Measurements from ENCODE around the gene DENND1C.

Gene DENND1C

DNA sequence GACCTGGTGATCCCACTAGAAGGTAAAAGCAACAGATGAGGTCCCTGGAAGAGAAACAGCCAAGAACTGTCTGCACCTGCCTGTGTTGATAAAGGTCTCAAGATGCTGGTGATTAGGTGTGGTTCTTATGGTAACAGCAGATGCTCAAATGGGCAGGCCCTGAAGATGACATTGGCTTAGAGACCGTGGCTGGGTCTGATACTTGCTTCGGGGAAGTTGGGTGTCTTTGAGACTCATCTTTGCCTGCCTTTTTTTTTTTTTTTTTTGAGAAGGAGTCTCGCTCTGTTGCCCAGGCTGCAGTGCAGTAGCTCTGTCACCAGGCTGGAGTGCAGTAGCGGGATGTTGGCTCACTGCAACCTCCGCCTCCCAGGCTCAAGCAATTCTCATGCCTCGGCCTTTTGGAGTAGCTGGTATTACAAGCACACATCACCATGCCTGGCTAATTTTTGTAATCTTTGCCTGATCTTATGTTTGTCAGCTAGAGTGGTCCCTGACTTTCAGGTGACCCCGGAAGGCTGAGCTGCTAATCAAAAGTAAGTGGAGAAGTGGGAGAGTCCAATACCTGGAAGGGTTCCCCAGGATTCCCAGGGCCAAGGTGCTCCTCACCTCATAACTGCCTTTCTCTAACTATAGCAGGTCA, 29.9 kb downstream of the DENND1C start:
- WGBS (ENCODE audit: extremely low coverage, insufficient coverage, low lambda C conversion rate): no CpG with 5 or more reads among the region's 7 CpGs
- H2BK15ac ChIP-seq (replicated peaks; ENCODE audit: low read depth): no peak overlapping the region
- no peak overlapping the region for H3K18ac ChIP-seq (ENCODE audit: low read length)
- no peak overlapping the region for H3K9ac ChIP-seq (ENCODE audit: low read length)
- no peak overlapping the region for H3K27ac ChIP-seq (ENCODE audit: low read depth, low read length)
- no peaks in the 10 kb centered on the region for H3K36me3 ChIP-seq (ENCODE audit: control insufficient read depth, insufficient read depth, low read length)
- no peak overlapping the region for H4K8ac ChIP-seq (ENCODE audit: low read depth, low read length)
- no peak overlapping the region for H3K56ac ChIP-seq (ENCODE audit: low read length)
- H2BK5ac ChIP-seq (ENCODE audit: low read length): no peak overlapping the region
- no peak overlapping the region for H3K4ac ChIP-seq (ENCODE audit: low read depth, low read length)
- H3K27me3 ChIP-seq (ENCODE audit: insufficient read depth, low read length, poor library complexity): no peaks in the 10 kb centered on the region
- no peak overlapping the region for H3K4me3 ChIP-seq (ENCODE audit: low read length)
- H3K79me1 ChIP-seq (ENCODE audit: low read length): no peaks in the 10 kb centered on the region
- no peak overlapping the region for H2AK5ac ChIP-seq (ENCODE audit: low read length)
- H3K4me2 ChIP-seq (ENCODE audit: low read length): no peak overlapping the region
- no peaks in the 10 kb centered on the region for H3K4me1 ChIP-seq (ENCODE audit: control insufficient read depth, low read depth, low read length)
- no peak overlapping the region for H4K5ac ChIP-seq (ENCODE audit: low read length)
- DNase-seq: no peak
- H3K79me2 ChIP-seq (ENCODE audit: control insufficient read depth, insufficient read depth, low read length): no peaks in the 10 kb centered on the region
- H2BK120ac ChIP-seq (ENCODE audit: low read depth, low read length): no peak overlapping the region
- no peak overlapping the region for H3K23ac ChIP-seq (ENCODE audit: low read length)

DNA sequence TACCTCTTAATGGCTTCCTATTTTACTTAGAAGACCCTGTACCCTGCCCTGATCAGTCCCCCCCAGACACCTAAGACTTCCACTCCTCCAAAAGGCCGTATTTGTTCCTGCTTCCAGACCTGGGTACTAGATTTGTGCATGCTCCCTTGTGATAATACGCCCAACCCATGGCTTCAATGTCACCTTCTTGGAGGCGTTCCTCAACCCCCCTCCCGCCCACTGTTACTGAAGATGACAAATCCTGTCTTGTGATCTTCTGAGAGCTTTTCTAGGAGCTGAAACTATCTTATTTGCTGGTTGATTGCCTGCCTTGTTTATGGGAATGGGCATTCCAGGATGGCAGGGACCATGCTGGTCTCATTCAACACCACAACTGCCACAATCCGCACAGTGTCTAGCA, 31.4 kb downstream of the DENND1C start:
- no peak overlapping the region for H3K4me2 ChIP-seq (ENCODE audit: low read length)
- WGBS (ENCODE audit: extremely low coverage, insufficient coverage, low lambda C conversion rate): no CpG with 5 or more reads among the region's 5 CpGs
- H3K18ac ChIP-seq (ENCODE audit: low read length): no peak overlapping the region
- H4K5ac ChIP-seq (ENCODE audit: low read length): no peak overlapping the region
- no peaks in the 10 kb centered on the region for H3K79me2 ChIP-seq (ENCODE audit: control insufficient read depth, insufficient read depth, low read length)
- no peak overlapping the region for H3K23ac ChIP-seq (ENCODE audit: low read length)
- H3K36me3 ChIP-seq (ENCODE audit: control insufficient read depth, insufficient read depth, low read length): no peaks in the 10 kb centered on the region
- no peak overlapping the region for H4K8ac ChIP-seq (ENCODE audit: low read depth, low read length)
- H3K56ac ChIP-seq (ENCODE audit: low read length): no peak overlapping the region
- H3K9ac ChIP-seq (ENCODE audit: low read length): no peak overlapping the region
- no peak for DNase-seq
- no peaks in the 10 kb centered on the region for H3K4me1 ChIP-seq (ENCODE audit: control insufficient read depth, low read depth, low read length)
- no peaks in the 10 kb centered on the region for H3K27me3 ChIP-seq (ENCODE audit: insufficient read depth, low read length, poor library complexity)
- no peak overlapping the region for H3K4ac ChIP-seq (ENCODE audit: low read depth, low read length)
- no peak overlapping the region for H2BK5ac ChIP-seq (ENCODE audit: low read length)
- no peak overlapping the region for H2BK120ac ChIP-seq (ENCODE audit: low read depth, low read length)
- no peak overlapping the region for H2AK5ac ChIP-seq (ENCODE audit: low read length)
- H3K4me3 ChIP-seq (ENCODE audit: low read length): no peak overlapping the region
- H3K27ac ChIP-seq (ENCODE audit: low read depth, low read length): no peak overlapping the region
- no peak overlapping the region for H2BK15ac ChIP-seq (replicated peaks; ENCODE audit: low read depth)
- H3K79me1 ChIP-seq (ENCODE audit: low read length): no peaks in the 10 kb centered on the region

DNA sequence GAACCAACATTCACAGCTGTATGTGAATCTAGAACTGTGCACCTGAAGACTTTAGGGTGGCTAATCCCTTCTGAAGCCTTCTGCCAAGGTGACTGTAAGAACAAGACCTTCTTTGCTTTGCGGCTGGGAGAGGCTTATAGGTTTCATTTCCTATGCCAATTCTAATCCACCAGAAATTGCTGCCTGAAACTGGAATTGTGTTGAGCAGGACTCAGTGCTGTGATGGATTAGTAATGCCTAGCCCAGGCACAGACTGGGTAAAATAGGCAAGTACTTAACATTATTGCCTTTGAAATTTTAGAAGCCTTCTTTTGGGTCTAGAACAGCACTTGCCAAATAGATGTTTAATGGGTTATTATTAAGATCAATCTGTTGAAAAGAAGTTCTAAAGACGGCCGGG, 33.5 kb downstream of the DENND1C start:
- Histone ChIP-seq H3K27ac (ENCODE audit: low read depth, low read length) (no peak overlapping the region), H3K18ac (ENCODE audit: low read length) (no peak overlapping the region), H4K8ac (ENCODE audit: low read depth, low read length) (no peak overlapping the region), H2BK15ac (replicated peaks; ENCODE audit: low read depth) (no peak overlapping the region), H3K9ac (ENCODE audit: low read length) (no peak overlapping the region), H3K4ac (ENCODE audit: low read depth, low read length) (no peak overlapping the region), H3K4me3 (ENCODE audit: low read length) (no peak overlapping the region), H3K56ac (ENCODE audit: low read length) (no peak overlapping the region), H2AK5ac (ENCODE audit: low read length) (no peak overlapping the region), H3K4me2 (ENCODE audit: low read length) (no peak overlapping the region), H2BK120ac (ENCODE audit: low read depth, low read length) (no peak overlapping the region), H3K36me3 (ENCODE audit: control insufficient read depth, insufficient read depth, low read length) (no peaks in the 10 kb centered on the region), H3K27me3 (ENCODE audit: insufficient read depth, low read length, poor library complexity) (no peaks in the 10 kb centered on the region), H3K79me2 (ENCODE audit: control insufficient read depth, insufficient read depth, low read length) (no peaks in the 10 kb centered on the region), H4K5ac (ENCODE audit: low read length) (no peak overlapping the region), H3K23ac (ENCODE audit: low read length) (no peak overlapping the region), H3K4me1 (ENCODE audit: control insufficient read depth, low read depth, low read length) (no peaks in the 10 kb centered on the region), H3K79me1 (ENCODE audit: low read length) (no peaks in the 10 kb centered on the region), H2BK5ac (ENCODE audit: low read length) (no peak overlapping the region)
- no CpG with 5 or more reads among the region's 3 CpGs for WGBS (ENCODE audit: extremely low coverage, insufficient coverage, low lambda C conversion rate)
- DNase-seq: no peak

DNA sequence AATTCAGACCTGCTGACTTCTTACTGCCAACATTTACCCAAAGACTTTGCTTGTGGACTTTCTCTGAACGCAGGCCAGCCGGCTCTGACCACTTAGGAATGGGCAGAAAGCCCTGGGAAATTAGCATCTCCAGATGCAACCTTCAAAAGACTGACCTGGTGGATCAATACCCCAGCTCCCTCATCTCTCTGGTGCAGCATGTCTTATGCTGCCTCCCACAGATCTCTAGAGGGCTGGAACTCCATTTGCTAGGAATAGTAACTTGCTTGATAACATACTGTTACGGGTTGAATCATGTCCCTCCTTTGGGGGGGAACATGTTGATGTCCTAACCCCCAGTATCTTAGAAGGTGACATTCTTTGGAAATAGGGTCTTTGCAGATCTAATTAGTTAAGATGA, 35.1 kb downstream of the DENND1C start:
- no CpG with 5 or more reads among the region's 3 CpGs for WGBS (ENCODE audit: extremely low coverage, insufficient coverage, low lambda C conversion rate)
- no peak for DNase-seq
- Histone ChIP-seq H2BK5ac (ENCODE audit: low read length) (no peak overlapping the region), H3K27me3 (ENCODE audit: insufficient read depth, low read length, poor library complexity) (no peaks in the 10 kb centered on the region), H4K5ac (ENCODE audit: low read length) (no peak overlapping the region), H3K79me2 (ENCODE audit: control insufficient read depth, insufficient read depth, low read length) (no peaks in the 10 kb centered on the region), H4K8ac (ENCODE audit: low read depth, low read length) (no peak overlapping the region), H3K4me1 (ENCODE audit: control insufficient read depth, low read depth, low read length) (no peaks in the 10 kb centered on the region), H3K79me1 (ENCODE audit: low read length) (no peaks in the 10 kb centered on the region), H3K18ac (ENCODE audit: low read length) (no peak overlapping the region), H3K9ac (ENCODE audit: low read length) (no peak overlapping the region), H3K36me3 (ENCODE audit: control insufficient read depth, insufficient read depth, low read length) (no peaks in the 10 kb centered on the region), H3K4me2 (ENCODE audit: low read length) (no peak overlapping the region), H3K27ac (ENCODE audit: low read depth, low read length) (no peak overlapping the region), H3K56ac (ENCODE audit: low read length) (no peak overlapping the region), H3K23ac (ENCODE audit: low read length) (no peak overlapping the region), H2AK5ac (ENCODE audit: low read length) (no peak overlapping the region), H2BK120ac (ENCODE audit: low read depth, low read length) (no peak overlapping the region), H3K4ac (ENCODE audit: low read depth, low read length) (no peak overlapping the region), H3K4me3 (ENCODE audit: low read length) (no peak overlapping the region), H2BK15ac (replicated peaks; ENCODE audit: low read depth) (no peak overlapping the region)

DNA sequence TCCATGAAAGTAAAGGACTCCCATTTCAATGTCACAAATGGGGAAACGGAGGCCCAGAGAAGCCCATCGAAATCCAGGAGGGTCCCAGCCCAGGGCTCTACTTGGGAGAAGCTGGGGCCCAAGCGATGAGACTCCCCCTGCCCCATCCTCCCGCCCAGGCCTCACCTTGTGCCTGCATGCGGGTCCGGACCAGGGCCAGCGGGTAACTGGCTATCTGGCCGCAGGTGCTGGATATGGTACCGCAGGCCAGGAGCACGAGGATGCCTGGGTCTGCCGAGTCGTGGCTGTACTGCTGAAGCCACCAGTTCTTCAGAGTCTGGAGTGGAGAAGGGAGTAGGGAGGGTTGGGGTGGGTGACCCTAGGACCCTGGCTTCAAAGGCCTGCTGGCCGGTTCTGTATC, 37.6 kb downstream of the DENND1C start:
- Histone ChIP-seq H3K4me3 (ENCODE audit: low read length) (no peak overlapping the region), H2BK120ac (ENCODE audit: low read depth, low read length) (no peak overlapping the region), H3K56ac (ENCODE audit: low read length) (no peak overlapping the region), H3K36me3 (ENCODE audit: control insufficient read depth, insufficient read depth, low read length) (no peaks in the 10 kb centered on the region), H3K4me1 (ENCODE audit: control insufficient read depth, low read depth, low read length) (no peaks in the 10 kb centered on the region), H3K27me3 (ENCODE audit: insufficient read depth, low read length, poor library complexity) (no peaks in the 10 kb centered on the region), H3K4ac (ENCODE audit: low read depth, low read length) (no peak overlapping the region), H4K8ac (ENCODE audit: low read depth, low read length) (no peak overlapping the region), H2AK5ac (ENCODE audit: low read length) (no peak overlapping the region), H3K79me2 (ENCODE audit: control insufficient read depth, insufficient read depth, low read length) (no peaks in the 10 kb centered on the region), H4K5ac (ENCODE audit: low read length) (no peak overlapping the region), H3K79me1 (ENCODE audit: low read length) (no peaks in the 10 kb centered on the region), H2BK15ac (replicated peaks; ENCODE audit: low read depth) (no peak overlapping the region), H3K9ac (ENCODE audit: low read length) (no peak overlapping the region), H3K27ac (ENCODE audit: low read depth, low read length) (no peak overlapping the region), H3K18ac (ENCODE audit: low read length) (no peak overlapping the region), H3K4me2 (ENCODE audit: low read length) (no peak overlapping the region), H2BK5ac (ENCODE audit: low read length) (no peak overlapping the region), H3K23ac (ENCODE audit: low read length) (no peak overlapping the region)
- no peak for DNase-seq
- WGBS (ENCODE audit: extremely low coverage, insufficient coverage, low lambda C conversion rate): no CpG with 5 or more reads among the region's 13 CpGs

DNA sequence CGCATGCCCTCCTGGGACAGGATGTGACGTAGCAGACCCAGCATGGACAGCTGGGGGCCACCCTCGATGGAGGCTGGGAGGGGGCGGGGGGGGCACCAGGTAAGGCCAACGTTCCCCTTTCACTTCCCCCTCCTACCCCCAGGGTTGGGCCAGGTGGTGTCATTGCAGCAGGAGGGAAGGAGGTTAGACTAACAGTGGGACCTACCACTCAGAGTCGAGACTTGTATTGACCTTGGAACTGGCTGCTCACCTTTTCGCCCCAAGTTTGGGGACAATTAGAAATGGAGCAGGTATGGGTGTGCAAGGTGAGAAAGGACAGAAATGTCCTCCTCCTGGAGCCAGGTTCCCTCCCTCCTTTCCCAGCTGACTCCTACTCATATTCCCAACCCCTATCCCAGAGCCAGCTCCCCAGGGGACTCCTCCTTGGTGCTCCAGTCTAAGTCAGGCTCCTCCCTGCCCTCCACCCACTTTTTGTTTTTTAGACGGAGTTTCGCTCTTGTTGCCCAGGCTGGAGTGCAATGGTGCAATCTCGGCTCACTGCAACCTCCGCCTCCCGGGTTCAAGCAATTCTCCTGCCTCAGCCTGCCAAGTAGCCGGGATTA, 39.4 kb downstream of the DENND1C start:
- Histone ChIP-seq H4K5ac (ENCODE audit: low read length) (no peak overlapping the region), H3K4ac (ENCODE audit: low read depth, low read length) (no peak overlapping the region), H3K79me1 (ENCODE audit: low read length) (no peaks in the 10 kb centered on the region), H4K8ac (ENCODE audit: low read depth, low read length) (no peak overlapping the region), H3K27ac (ENCODE audit: low read depth, low read length) (no peak overlapping the region), H3K56ac (ENCODE audit: low read length) (no peak overlapping the region), H2AK5ac (ENCODE audit: low read length) (no peak overlapping the region), H3K4me1 (ENCODE audit: control insufficient read depth, low read depth, low read length) (no peaks in the 10 kb centered on the region), H2BK5ac (ENCODE audit: low read length) (no peak overlapping the region), H3K9ac (ENCODE audit: low read length) (no peak overlapping the region), H3K79me2 (ENCODE audit: control insufficient read depth, insufficient read depth, low read length) (no peaks in the 10 kb centered on the region), H3K36me3 (ENCODE audit: control insufficient read depth, insufficient read depth, low read length) (no peaks in the 10 kb centered on the region), H3K4me2 (ENCODE audit: low read length) (no peak overlapping the region), H2BK15ac (replicated peaks; ENCODE audit: low read depth) (no peak overlapping the region), H2BK120ac (ENCODE audit: low read depth, low read length) (no peak overlapping the region), H3K27me3 (ENCODE audit: insufficient read depth, low read length, poor library complexity) (no peaks in the 10 kb centered on the region), H3K23ac (ENCODE audit: low read length) (no peak overlapping the region), H3K4me3 (ENCODE audit: low read length) (no peak overlapping the region), H3K18ac (ENCODE audit: low read length) (no peak overlapping the region)
- no peak for DNase-seq
- no CpG with 5 or more reads among the region's 13 CpGs for WGBS (ENCODE audit: extremely low coverage, insufficient coverage, low lambda C conversion rate)
